ENCODE results near the gene TRIM71.
"Not testable (repeated sequence)": the region's sequence is repeated elsewhere in the genome, so short reads cannot be mapped to it uniquely, and the experiment has no call there.

Gene TRIM71

DNA sequence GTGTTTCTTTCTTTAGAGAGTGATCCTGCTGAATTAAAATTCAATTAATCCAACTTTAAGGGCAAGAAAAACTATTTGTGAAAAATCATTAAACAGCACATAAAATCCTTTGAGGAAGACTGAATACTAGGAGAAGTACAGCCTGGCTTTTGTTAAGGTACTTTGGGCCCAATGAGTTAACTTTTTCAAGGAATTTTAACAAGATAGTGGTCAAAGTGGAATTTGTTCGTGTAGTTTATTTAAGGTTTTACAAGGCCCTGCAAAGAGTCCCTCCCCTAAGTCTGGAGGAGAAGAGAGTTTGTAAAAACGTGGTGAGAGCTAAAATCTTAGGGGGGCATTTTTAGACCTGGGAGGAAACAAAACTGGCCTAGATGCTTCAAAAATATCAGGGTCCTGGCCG is 26.0 kb upstream of the TRIM71 start:
- no peak overlapping the region for H3K4me3 ChIP-seq (ENCODE audit: low read depth, low read length)
- TF ChIP-seq, protein P1, sequence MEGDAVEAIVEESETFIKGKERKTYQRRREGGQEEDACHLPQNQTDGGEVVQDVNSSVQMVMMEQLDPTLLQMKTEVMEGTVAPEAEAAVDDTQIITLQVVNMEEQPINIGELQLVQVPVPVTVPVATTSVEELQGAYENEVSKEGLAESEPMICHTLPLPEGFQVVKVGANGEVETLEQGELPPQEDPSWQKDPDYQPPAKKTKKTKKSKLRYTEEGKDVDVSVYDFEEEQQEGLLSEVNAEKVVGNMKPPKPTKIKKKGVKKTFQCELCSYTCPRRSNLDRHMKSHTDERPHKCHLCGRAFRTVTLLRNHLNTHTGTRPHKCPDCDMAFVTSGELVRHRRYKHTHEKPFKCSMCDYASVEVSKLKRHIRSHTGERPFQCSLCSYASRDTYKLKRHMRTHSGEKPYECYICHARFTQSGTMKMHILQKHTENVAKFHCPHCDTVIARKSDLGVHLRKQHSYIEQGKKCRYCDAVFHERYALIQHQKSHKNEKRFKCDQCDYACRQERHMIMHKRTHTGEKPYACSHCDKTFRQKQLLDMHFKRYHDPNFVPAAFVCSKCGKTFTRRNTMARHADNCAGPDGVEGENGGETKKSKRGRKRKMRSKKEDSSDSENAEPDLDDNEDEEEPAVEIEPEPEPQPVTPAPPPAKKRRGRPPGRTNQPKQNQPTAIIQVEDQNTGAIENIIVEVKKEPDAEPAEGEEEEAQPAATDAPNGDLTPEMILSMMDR (IDR thresholded peaks at IDR 0.05; ENCODE audit: borderline replicate concordance, insufficient read depth, low read depth, low read length) = no peak

DNA sequence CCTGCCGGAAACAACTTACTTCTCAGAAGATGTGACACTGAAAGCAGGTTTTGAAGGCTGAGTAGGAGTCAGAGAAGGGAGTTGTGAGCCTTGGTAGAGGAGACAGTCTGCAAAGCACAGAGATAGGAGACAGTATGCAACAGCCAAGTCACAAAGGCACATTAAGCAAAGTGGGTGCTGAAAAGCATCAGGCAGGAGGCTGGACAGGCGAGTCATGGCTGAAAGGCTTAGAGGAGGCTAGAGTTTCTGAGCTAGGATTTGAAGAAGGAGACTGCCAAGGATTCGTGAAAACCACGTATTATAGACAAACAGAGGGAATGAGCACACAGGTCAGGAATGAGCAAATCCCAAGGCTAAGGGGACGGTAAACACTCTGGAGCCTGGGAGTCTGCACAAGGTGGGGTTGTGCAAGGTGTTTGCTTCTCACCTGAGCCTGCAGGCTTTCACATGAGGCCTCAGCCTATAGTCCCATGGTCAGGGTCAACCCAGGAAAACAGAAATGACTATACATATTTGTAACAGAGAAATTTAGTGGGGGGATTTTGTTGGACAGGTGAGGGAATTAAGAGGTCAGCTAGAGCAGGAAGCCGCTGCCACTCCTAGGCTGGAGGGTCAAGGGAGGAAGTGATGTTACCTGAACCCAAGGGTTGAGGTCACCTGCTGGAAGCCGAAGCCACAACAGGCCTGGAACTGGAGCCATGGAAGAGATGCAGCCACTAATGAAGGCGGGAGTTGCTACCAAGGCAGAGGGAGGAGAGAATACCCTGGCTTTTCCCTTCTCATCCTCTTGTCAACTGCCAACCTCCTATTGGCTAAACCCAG is 23.1 kb upstream of the TRIM71 start:
- H3K4me3 ChIP-seq (ENCODE audit: low read depth, low read length) = no peak overlapping the region
- TF ChIP-seq, protein P1 (IDR thresholded peaks at IDR 0.05; ENCODE audit: borderline replicate concordance, insufficient read depth, low read depth, low read length) = no peak

- H3K4me3 ChIP-seq (ENCODE audit: low read depth, low read length) = not testable (repeated sequence)
Measured at GRCh38 chr3:32796384-32796950, 21.3 kb upstream of the TRIM71 start.

DNA sequence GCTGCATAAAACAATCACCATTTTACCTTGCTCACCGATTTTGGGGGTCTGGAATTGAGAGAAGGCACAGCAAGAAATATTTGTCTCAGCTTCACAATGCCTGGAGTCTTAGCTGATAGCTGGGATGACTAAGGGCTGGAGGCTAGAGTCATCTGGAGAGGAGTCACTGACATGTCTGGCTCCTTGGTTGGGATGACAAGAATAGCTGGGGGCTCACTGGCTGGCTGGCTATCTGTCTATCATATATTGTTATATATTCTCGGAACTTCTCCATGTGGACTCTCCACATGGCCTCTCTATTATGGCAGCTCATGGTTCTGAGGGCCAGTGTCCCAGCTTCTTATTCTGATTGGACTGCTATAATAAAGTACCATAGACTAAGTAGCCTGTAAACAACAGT is 20.0 kb upstream of the TRIM71 start:
- H3K4me3 ChIP-seq (ENCODE audit: low read depth, low read length) = no peak overlapping the region
- TF ChIP-seq, protein P1 (IDR thresholded peaks at IDR 0.05; ENCODE audit: borderline replicate concordance, insufficient read depth, low read depth, low read length) = no peak

GRCh38 chr3:32801440-32801839 is 16.4 kb upstream of the TRIM71 start:
- H3K4me3 ChIP-seq (ENCODE audit: low read depth, low read length) = not testable (repeated sequence)

DNA sequence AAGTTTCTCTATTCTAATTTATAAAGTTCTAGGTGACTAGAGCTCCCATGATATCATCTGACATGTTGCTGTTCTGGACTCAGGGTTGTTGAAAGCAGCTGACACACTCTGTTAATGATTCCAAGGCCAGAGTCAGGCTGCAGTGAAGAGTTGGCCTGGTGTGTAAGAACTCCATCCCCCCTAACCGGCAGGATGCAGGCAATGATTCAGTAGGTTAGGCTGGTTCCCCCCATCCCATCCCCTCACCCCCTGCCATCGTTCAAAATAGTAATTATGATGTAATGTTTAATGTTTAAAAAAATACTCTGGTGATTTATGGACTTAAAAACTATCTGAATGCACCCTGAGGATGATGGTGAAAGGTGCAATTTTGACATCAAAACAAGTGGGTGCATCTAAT is 4.6 kb upstream of the TRIM71 start:
- no peak overlapping the region for H3K4me3 ChIP-seq (ENCODE audit: low read depth, low read length)
- TF ChIP-seq, protein P1 (IDR thresholded peaks at IDR 0.05; ENCODE audit: borderline replicate concordance, insufficient read depth, low read depth, low read length) = no peak

GRCh38 chr3:32814361-32814760 is 3.4 kb upstream of the TRIM71 start:
- H3K4me3 ChIP-seq (ENCODE audit: low read depth, low read length) = no peak overlapping the region
- TF ChIP-seq, protein P1 (IDR thresholded peaks at IDR 0.05; ENCODE audit: borderline replicate concordance, insufficient read depth, low read depth, low read length) = no peak

- no peak overlapping the region for H3K4me3 ChIP-seq (ENCODE audit: low read depth, low read length)
- TF ChIP-seq, protein P1 (IDR thresholded peaks at IDR 0.05; ENCODE audit: borderline replicate concordance, insufficient read depth, low read depth, low read length) = no peak
Measured at GRCh38 chr3:32815841-32816438, 1.9 kb upstream of the TRIM71 start.
